ENCODE data around the gene TNN. TPM values are rescaled to one million over a fixed set of nuclear protein-coding genes. Genes with fewer than 3 reads are reported as not detected.

Gene TNN
- total and polyA plus RNA-seq, 3 experiments from 2014 or later, result not detected

- Histone ChIP-seq H3K27ac (ENCODE audit: low read depth, low read length) (no peak overlapping the region), H3K4me1 (ENCODE audit: insufficient read depth, low read length) (no peaks in the 10 kb centered on the region), H3K9me3 (ENCODE audit: low read length) (no peaks in the 10 kb centered on the region), H3K4me3 (ENCODE audit: low read length) (no peak overlapping the region), H3K27me3 (ENCODE audit: insufficient read depth, low read length, poor library complexity, severe bottlenecking) (no peaks in the 10 kb centered on the region), H3K36me3 (ENCODE audit: insufficient read depth, low read length) (peaks cover 49% of the 10 kb centered on the region)
- Mint-ChIP-seq H3K27me3 (no peaks in the 10 kb centered on the region), H3K36me3 (peaks cover 5 to 97% (median 32%) of the 10 kb centered on the region in 3 donors), H3K4me3 (no peak overlapping the region), H3K27ac (peak overlapping the region in 1 of 8 donors; percentile 74), H3K9me3 (no peaks in the 10 kb centered on the region), H3K4me1 (peaks cover 38 to 47% (median 45%) of the 10 kb centered on the region in 3 donors)
- no peak for DNase-seq
- ChIA-PET CTCF (interaction anchor here (2.8 kb wide), 1 partner anchor 13 kb away, joined by 10 read pairs; no protein-coding TSS in a partner anchor), POLR2A (no interaction called here)
Measured at GRCh38 chr1:175164751-175165150, 97.1 kb downstream of the TNN start.

- no peak for DNase-seq
- Histone ChIP-seq H3K27ac (ENCODE audit: low read depth, low read length) (no peak overlapping the region), H3K4me1 (ENCODE audit: insufficient read depth, low read length) (peaks cover 9% of the 10 kb centered on the region), H3K36me3 (ENCODE audit: insufficient read depth, low read length) (peaks cover 30% of the 10 kb centered on the region), H3K4me3 (ENCODE audit: low read length) (no peak overlapping the region), H3K9me3 (ENCODE audit: low read length) (no peaks in the 10 kb centered on the region), H3K27me3 (ENCODE audit: insufficient read depth, low read length, poor library complexity, severe bottlenecking) (no peaks in the 10 kb centered on the region)
- Mint-ChIP-seq H3K4me1 (peaks cover 52 to 58% (median 53%) of the 10 kb centered on the region in 3 donors), H3K4me3 (peak overlapping the region in 1 of 7 donors; percentile 16), H3K36me3 (peaks cover 0 to 95% (median 22%) of the 10 kb centered on the region in 3 donors), H3K9me3 (no peaks in the 10 kb centered on the region), H3K27ac (peak overlapping the region in 3 of 8 donors; percentile 38 to 77 (median 56)), H3K27me3 (no peaks in the 10 kb centered on the region)
- CTCF ChIA-PET, result interaction anchor here (1.0 to 2.8 kb wide), 3 partner anchors 11 to 152 kb away, joined by 3 to 10 read pairs (median 4); no protein-coding TSS in a partner anchor
- POLR2A ChIA-PET, result no interaction called here
Measured at GRCh38 chr1:175166746-175167145, 99.1 kb downstream of the TNN start.

GRCh38 chr1:175167861-175168260 is 100.2 kb downstream of the TNN start:
- Histone ChIP-seq H3K27me3 (ENCODE audit: insufficient read depth, low read length, poor library complexity, severe bottlenecking) (no peaks in the 10 kb centered on the region), H3K36me3 (ENCODE audit: insufficient read depth, low read length) (peaks cover 30% of the 10 kb centered on the region), H3K27ac (ENCODE audit: low read depth, low read length) (no peak overlapping the region), H3K4me3 (ENCODE audit: low read length) (no peak overlapping the region), H3K4me1 (ENCODE audit: insufficient read depth, low read length) (peaks cover 9% of the 10 kb centered on the region), H3K9me3 (ENCODE audit: low read length) (no peaks in the 10 kb centered on the region)
- H3K27ac Mint-ChIP-seq, result peak overlapping the region in 4 of 8 donors; percentile 62 to 91 (median 64)
- ChIA-PET POLR2A (no interaction called here), CTCF (interaction anchor here (0.9 to 2.8 kb wide), 3 partner anchors 12 to 16 kb away, joined by 3 to 10 read pairs (median 5); no protein-coding TSS in a partner anchor)
- peaks cover 55 to 66% (median 60%) of the 10 kb centered on the region in 3 donors for H3K4me1 Mint-ChIP-seq
- H3K36me3 Mint-ChIP-seq, result peaks cover 0 to 95% (median 23%) of the 10 kb centered on the region in 3 donors
- H3K4me3 Mint-ChIP-seq, result peak overlapping the region in 1 of 7 donors; percentile 15
- no peaks in the 10 kb centered on the region for H3K9me3 Mint-ChIP-seq
- DNase-seq, result no peak
- H3K27me3 Mint-ChIP-seq, result no peaks in the 10 kb centered on the region

GRCh38 chr1:175168782-175169181 is 101.1 kb downstream of the TNN start:
- Histone ChIP-seq H3K9me3 (ENCODE audit: low read length) (no peaks in the 10 kb centered on the region), H3K4me1 (ENCODE audit: insufficient read depth, low read length) (peaks cover 9% of the 10 kb centered on the region), H3K27ac (ENCODE audit: low read depth, low read length) (no peak overlapping the region), H3K4me3 (ENCODE audit: low read length) (no peak overlapping the region), H3K27me3 (ENCODE audit: insufficient read depth, low read length, poor library complexity, severe bottlenecking) (no peaks in the 10 kb centered on the region), H3K36me3 (ENCODE audit: insufficient read depth, low read length) (peaks cover 24% of the 10 kb centered on the region)
- Mint-ChIP-seq H3K27ac (peak overlapping the region in 6 of 8 donors; percentile 25 to 83 (median 37)), H3K36me3 (peaks cover 0 to 94% (median 22%) of the 10 kb centered on the region in 3 donors), H3K4me3 (peak overlapping the region in 1 of 7 donors; percentile 23), H3K27me3 (no peaks in the 10 kb centered on the region), H3K4me1 (peaks cover 56 to 71% (median 69%) of the 10 kb centered on the region in 3 donors), H3K9me3 (no peaks in the 10 kb centered on the region)
- ChIA-PET POLR2A (no interaction called here), CTCF (interaction anchor here (0.9 to 6.1 kb wide), 3 partner anchors 14 to 150 kb away, joined by 5 to 19 read pairs (median 7); no protein-coding TSS in a partner anchor)
- DNase-seq, result no peak

GRCh38 chr1:175169286-175170018 is 101.8 kb downstream of the TNN start:
- Mint-ChIP-seq H3K4me3 (peak overlapping the region in 1 of 7 donors; percentile 48), H3K9me3 (no peaks in the 10 kb centered on the region), H3K4me1 (peaks cover 61 to 76% (median 76%) of the 10 kb centered on the region in 3 donors), H3K27me3 (no peaks in the 10 kb centered on the region), H3K36me3 (peaks cover 0 to 93% (median 20%) of the 10 kb centered on the region in 3 donors), H3K27ac (peak overlapping the region; percentile 37 to 93 (median 69))
- POLR2A ChIA-PET, result no interaction called here
- Histone ChIP-seq H3K36me3 (ENCODE audit: insufficient read depth, low read length) (peaks cover 24% of the 10 kb centered on the region), H3K4me3 (ENCODE audit: low read length) (no peak overlapping the region), H3K4me1 (ENCODE audit: insufficient read depth, low read length) (peaks cover 13% of the 10 kb centered on the region), H3K9me3 (ENCODE audit: low read length) (no peaks in the 10 kb centered on the region), H3K27ac (ENCODE audit: low read depth, low read length) (no peak overlapping the region), H3K27me3 (ENCODE audit: insufficient read depth, low read length, poor library complexity, severe bottlenecking) (no peaks in the 10 kb centered on the region)
- DNase-seq, result no peak
- CTCF ChIA-PET, result interaction anchor here (0.8 to 6.1 kb wide), 3 partner anchors 14 to 149 kb away, joined by 3 to 19 read pairs (median 7); no protein-coding TSS in a partner anchor

GRCh38 chr1:175171036-175171913 is 103.6 kb downstream of the TNN start:
- Mint-ChIP-seq H3K4me1 (peaks cover 71 to 88% (median 86%) of the 10 kb centered on the region in 3 donors), H3K27me3 (no peaks in the 10 kb centered on the region), H3K36me3 (peaks cover 13 to 91% (median 25%) of the 10 kb centered on the region in 3 donors), H3K9me3 (no peaks in the 10 kb centered on the region), H3K4me3 (no peak overlapping the region), H3K27ac (peak overlapping the region in 7 of 8 donors; percentile 31 to 80 (median 73))
- POLR2A ChIA-PET, result no interaction called here
- H3K4me1 ChIP-seq (ENCODE audit: insufficient read depth, low read length), result peaks cover 17% of the 10 kb centered on the region
- H3K9me3 ChIP-seq (ENCODE audit: low read length), result no peaks in the 10 kb centered on the region
- CTCF ChIA-PET, result interaction anchor here (1.2 to 6.1 kb wide), 3 partner anchors 15 to 147 kb away, joined by 3 to 19 read pairs (median 10); no protein-coding TSS in a partner anchor
- H3K27me3 ChIP-seq (ENCODE audit: insufficient read depth, low read length, poor library complexity, severe bottlenecking), result no peaks in the 10 kb centered on the region
- H3K4me3 ChIP-seq (ENCODE audit: low read length), result no peak overlapping the region
- no peak for DNase-seq
- H3K36me3 ChIP-seq (ENCODE audit: insufficient read depth, low read length), result peaks cover 10% of the 10 kb centered on the region
- H3K27ac ChIP-seq (ENCODE audit: low read depth, low read length), result no peak overlapping the region

- Histone ChIP-seq H3K9me3 (ENCODE audit: low read length) (no peaks in the 10 kb centered on the region), H3K4me1 (ENCODE audit: insufficient read depth, low read length) (peaks cover 17% of the 10 kb centered on the region), H3K36me3 (ENCODE audit: insufficient read depth, low read length) (peaks cover 12% of the 10 kb centered on the region), H3K27me3 (ENCODE audit: insufficient read depth, low read length, poor library complexity, severe bottlenecking) (no peaks in the 10 kb centered on the region), H3K27ac (ENCODE audit: low read depth, low read length) (no peak overlapping the region), H3K4me3 (ENCODE audit: low read length) (no peak overlapping the region)
- Mint-ChIP-seq H3K9me3 (no peaks in the 10 kb centered on the region), H3K27me3 (no peaks in the 10 kb centered on the region), H3K4me3 (no peak overlapping the region), H3K27ac (peak overlapping the region in 2 of 8 donors; percentile 44 to 54), H3K4me1 (peaks cover 64 to 92% (median 87%) of the 10 kb centered on the region in 3 donors), H3K36me3 (peaks cover 25 to 91% (median 28%) of the 10 kb centered on the region in 3 donors)
- ChIA-PET POLR2A (no interaction called here), CTCF (interaction anchor here (6.1 kb wide), 1 partner anchor 146 kb away, joined by 19 read pairs; no protein-coding TSS in a partner anchor)
- DNase-seq, result no peak
Measured at GRCh38 chr1:175172503-175172902, 104.9 kb downstream of the TNN start.

All from CD8-positive, alpha-beta memory T cell (primary cell).